Esophagus mucosa (tissue), 1 donor: ENCODE results near the gene SPEM3. TPM values are rescaled to one million over a fixed set of nuclear protein-coding genes. Genes with fewer than 3 reads are reported as not detected.

Experiments
- ATAC-seq: fragments of 200-7000 bp; cut with Tn5 transposase; one replicate; pipeline ENCODE4 v1.9.1; 2020
- total RNA-seq: library from RNA; stranded (reverse); gene quantifications from one replicate; pipeline ENCODE4 v1.2.4, GENCODE V29; 2023
- donor health status: DM: yes; HTN: yes; CAD: no.

SPEM3 gene
- total RNA-seq = not detected

- no peak for ATAC-seq
Measured at GRCh38 chr17:7428557-7428956, at the start of gene SPEM3. SPEM3 (plus strand) TSS chr17:7428857; CDS start chr17:7428903, 46 bp downstream.

GRCh38 chr17:7379134-7379533 is 49.5 kb upstream of the SPEM3 start:
- no peak for ATAC-seq

- ATAC-seq = peak; percentile 27
Measured at GRCh38 chr17:7380321-7380720, 48.3 kb upstream of the SPEM3 start.

GRCh38 chr17:7380855-7381683 is 47.6 kb upstream of the SPEM3 start, which contains the start of gene TNK1:
TNK1 (plus strand) TSS chr17:7381089; CDS start chr17:7382927, 1,838 bp downstream.
- ATAC-seq = peak; percentile 74

GRCh38 chr17:7382901-7383300 is 45.8 kb upstream of the SPEM3 start:
- no peak for ATAC-seq

GRCh38 chr17:7383371-7383741 is 45.3 kb upstream of the SPEM3 start:
- ATAC-seq = no peak

GRCh38 chr17:7383742-7384488 is 44.7 kb upstream of the SPEM3 start:
- peak; percentile 31 for ATAC-seq

GRCh38 chr17:7384489-7385081 is 44.1 kb upstream of the SPEM3 start:
- ATAC-seq = no peak

- no peak for ATAC-seq
Measured at GRCh38 chr17:7388856-7389255, 39.8 kb upstream of the SPEM3 start.

GRCh38 chr17:7389924-7390910 is 38.4 kb upstream of the SPEM3 start:
- ATAC-seq = no peak

GRCh38 chr17:7391307-7391706 is 37.4 kb upstream of the SPEM3 start:
- ATAC-seq = no peak

- ATAC-seq = no peak
Measured at GRCh38 chr17:7392696-7393612, 35.7 kb upstream of the SPEM3 start.

GRCh38 chr17:7393613-7394451 is 34.8 kb upstream of the SPEM3 start:
- peak; percentile 50 for ATAC-seq

- ATAC-seq = peak; percentile 87
Measured at GRCh38 chr17:7394452-7395191, 34.0 kb upstream of the SPEM3 start, which contains the start of gene PLSCR3. PLSCR3 (minus strand) TSS chr17:7394525; CDS start chr17:7394110, 415 bp downstream.

- ATAC-seq = no peak
Measured at GRCh38 chr17:7396147-7396546, 32.5 kb upstream of the SPEM3 start.

GRCh38 chr17:7398612-7399011 is 30.0 kb upstream of the SPEM3 start:
- ATAC-seq = no peak

GRCh38 chr17:7403043-7403726 is 25.5 kb upstream of the SPEM3 start:
- no peak for ATAC-seq

- no peak for ATAC-seq
Measured at GRCh38 chr17:7403727-7403976, 25.0 kb upstream of the SPEM3 start.
